ENCODE data around the gene HMCN1.

- TF ChIP-seq, protein P1, sequence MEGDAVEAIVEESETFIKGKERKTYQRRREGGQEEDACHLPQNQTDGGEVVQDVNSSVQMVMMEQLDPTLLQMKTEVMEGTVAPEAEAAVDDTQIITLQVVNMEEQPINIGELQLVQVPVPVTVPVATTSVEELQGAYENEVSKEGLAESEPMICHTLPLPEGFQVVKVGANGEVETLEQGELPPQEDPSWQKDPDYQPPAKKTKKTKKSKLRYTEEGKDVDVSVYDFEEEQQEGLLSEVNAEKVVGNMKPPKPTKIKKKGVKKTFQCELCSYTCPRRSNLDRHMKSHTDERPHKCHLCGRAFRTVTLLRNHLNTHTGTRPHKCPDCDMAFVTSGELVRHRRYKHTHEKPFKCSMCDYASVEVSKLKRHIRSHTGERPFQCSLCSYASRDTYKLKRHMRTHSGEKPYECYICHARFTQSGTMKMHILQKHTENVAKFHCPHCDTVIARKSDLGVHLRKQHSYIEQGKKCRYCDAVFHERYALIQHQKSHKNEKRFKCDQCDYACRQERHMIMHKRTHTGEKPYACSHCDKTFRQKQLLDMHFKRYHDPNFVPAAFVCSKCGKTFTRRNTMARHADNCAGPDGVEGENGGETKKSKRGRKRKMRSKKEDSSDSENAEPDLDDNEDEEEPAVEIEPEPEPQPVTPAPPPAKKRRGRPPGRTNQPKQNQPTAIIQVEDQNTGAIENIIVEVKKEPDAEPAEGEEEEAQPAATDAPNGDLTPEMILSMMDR (IDR thresholded peaks at IDR 0.05), result no peak
- TF ChIP-seq ZFX (IDR thresholded peaks at IDR 0.05; ENCODE audit: borderline replicate concordance), result no peak
Observed at GRCh38 chr1:185921636-185922035, 187.4 kb downstream of the HMCN1 start.

All from 22Rv1 (cell line).